ENCODE data around the gene DNAH7. TPM values are rescaled to one million over a fixed set of nuclear protein-coding genes. Genes with fewer than 3 reads are reported as not detected.

DNAH7 gene
- total and polyA plus RNA-seq, 10 donors = 0.06 to 1.9 (median 0.33) TPM

DNA sequence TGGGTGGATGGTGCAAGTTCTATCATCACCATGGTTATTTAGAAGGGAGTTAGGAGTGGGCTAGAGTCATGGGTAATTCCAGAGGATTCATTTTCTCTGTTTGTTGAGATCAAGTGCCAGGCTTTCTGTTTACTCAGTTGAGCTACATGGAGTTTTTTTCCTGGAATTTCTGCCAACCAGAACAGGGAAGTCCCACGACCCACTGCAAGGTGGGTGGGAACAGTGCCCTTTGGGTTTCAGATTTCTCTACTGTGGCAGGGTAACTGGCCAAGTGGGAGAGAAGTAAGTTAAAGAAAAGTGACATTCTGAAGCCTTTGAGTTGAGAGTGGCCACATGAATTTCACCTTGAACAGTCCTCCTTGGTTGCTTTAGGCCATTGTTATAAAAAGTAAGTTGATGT lies 272.8 kb downstream of the DNAH7 start:
- 67 to 82% (median 71%) methylated on average over 1 of the region's 1 CpG for WGBS, 5 donors
- no peaks in the 10 kb centered on the region for H3K4me1 ChIP-seq
- TF ChIP-seq, protein P1, sequence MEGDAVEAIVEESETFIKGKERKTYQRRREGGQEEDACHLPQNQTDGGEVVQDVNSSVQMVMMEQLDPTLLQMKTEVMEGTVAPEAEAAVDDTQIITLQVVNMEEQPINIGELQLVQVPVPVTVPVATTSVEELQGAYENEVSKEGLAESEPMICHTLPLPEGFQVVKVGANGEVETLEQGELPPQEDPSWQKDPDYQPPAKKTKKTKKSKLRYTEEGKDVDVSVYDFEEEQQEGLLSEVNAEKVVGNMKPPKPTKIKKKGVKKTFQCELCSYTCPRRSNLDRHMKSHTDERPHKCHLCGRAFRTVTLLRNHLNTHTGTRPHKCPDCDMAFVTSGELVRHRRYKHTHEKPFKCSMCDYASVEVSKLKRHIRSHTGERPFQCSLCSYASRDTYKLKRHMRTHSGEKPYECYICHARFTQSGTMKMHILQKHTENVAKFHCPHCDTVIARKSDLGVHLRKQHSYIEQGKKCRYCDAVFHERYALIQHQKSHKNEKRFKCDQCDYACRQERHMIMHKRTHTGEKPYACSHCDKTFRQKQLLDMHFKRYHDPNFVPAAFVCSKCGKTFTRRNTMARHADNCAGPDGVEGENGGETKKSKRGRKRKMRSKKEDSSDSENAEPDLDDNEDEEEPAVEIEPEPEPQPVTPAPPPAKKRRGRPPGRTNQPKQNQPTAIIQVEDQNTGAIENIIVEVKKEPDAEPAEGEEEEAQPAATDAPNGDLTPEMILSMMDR (IDR thresholded peaks at IDR 0.05 in 8 of 11, conservative IDR thresholded peaks at IDR 0.05 in 3 of 11) = no peak
- TF ChIP-seq POLR2A (IDR thresholded peaks at IDR 0.05) (no peak), POLR2AphosphoS5 (IDR thresholded peaks at IDR 0.05) (no peak)
- no peak for DNase-seq
- no peak overlapping the region for H3K27ac ChIP-seq
- no peaks in the 10 kb centered on the region for H3K27me3 ChIP-seq (replicated peaks in 1 of 7)
- intact Hi-C loops (cut with DNase I; ENCODE audit: low total_unique reads) = no loop called here
- no peaks in the 10 kb centered on the region for H3K36me3 ChIP-seq
- no peak overlapping the region for H3K4me3 ChIP-seq
- peaks cover 0 to 8% (median 2%) of the 10 kb centered on the region in 8 donors for H3K9me3 ChIP-seq

- intact Hi-C loops (cut with DNase I; ENCODE audit: low total_unique reads) = no loop called here
- Histone ChIP-seq H3K36me3 (no peaks in the 10 kb centered on the region), H3K27ac (no peak overlapping the region), H3K9me3 (peaks cover 0 to 25% (median 13%) of the 10 kb centered on the region in 8 donors), H3K4me1 (no peaks in the 10 kb centered on the region), H3K27me3 (replicated peaks in 1 of 7) (no peaks in the 10 kb centered on the region), H3K4me3 (no peak overlapping the region)
- no peak for DNase-seq
- WGBS, 5 donors = 77 to 90% (median 83%) methylated on average over 2 of the region's 2 CpGs
- TF ChIP-seq POLR2A (IDR thresholded peaks at IDR 0.05) (no peak), POLR2AphosphoS5 (IDR thresholded peaks at IDR 0.05) (no peak)
- TF ChIP-seq, protein P1 (IDR thresholded peaks at IDR 0.05 in 8 of 11, conservative IDR thresholded peaks at IDR 0.05 in 3 of 11) = no peak
Measured at GRCh38 chr2:195793881-195794280, 274.8 kb downstream of the DNAH7 start.

DNA sequence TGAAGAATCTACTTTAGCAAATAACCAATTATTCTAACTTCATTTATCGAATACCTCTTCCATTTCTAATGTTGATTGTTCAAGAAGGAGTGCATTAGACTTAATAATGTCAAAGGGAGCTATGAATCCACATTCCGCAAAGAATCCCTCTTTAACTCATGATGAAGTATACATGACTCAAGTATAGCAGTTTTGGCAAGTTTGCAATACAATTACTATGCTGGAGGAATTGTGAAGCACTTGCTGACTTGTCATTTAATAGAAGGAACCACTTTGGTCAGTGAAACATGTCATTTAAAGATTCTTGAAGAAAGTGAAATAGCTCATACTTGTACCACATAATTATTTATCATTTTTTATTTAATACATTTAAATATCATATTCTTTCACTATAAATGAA lies 286.5 kb downstream of the DNAH7 start:
- Histone ChIP-seq H3K9me3 (no peaks in the 10 kb centered on the region), H3K27me3 (replicated peaks in 1 of 7) (no peaks in the 10 kb centered on the region), H3K4me3 (no peak overlapping the region), H3K27ac (no peak overlapping the region), H3K4me1 (no peaks in the 10 kb centered on the region), H3K36me3 (no peaks in the 10 kb centered on the region)
- intact Hi-C loops (cut with DNase I; ENCODE audit: low total_unique reads) = no loop called here
- no peak for DNase-seq
- 84 to 94% (median 88%) methylated on average over 2 of the region's 2 CpGs for WGBS, 5 donors
- TF ChIP-seq, protein P1 (IDR thresholded peaks at IDR 0.05 in 8 of 11, conservative IDR thresholded peaks at IDR 0.05 in 3 of 11) = no peak
- TF ChIP-seq POLR2A (IDR thresholded peaks at IDR 0.05) (no peak), POLR2AphosphoS5 (IDR thresholded peaks at IDR 0.05) (no peak)

GRCh38 chr2:195779491-195779890 lies 289.1 kb downstream of the DNAH7 start:
- Histone ChIP-seq H3K27me3 (replicated peaks in 1 of 7) (no peaks in the 10 kb centered on the region), H3K36me3 (no peaks in the 10 kb centered on the region), H3K9me3 (no peaks in the 10 kb centered on the region), H3K27ac (no peak overlapping the region), H3K4me3 (no peak overlapping the region), H3K4me1 (no peaks in the 10 kb centered on the region)
- no peak for DNase-seq
- 58 to 80% (median 68%) methylated on average over 2 of the region's 2 CpGs for whole genome bisulfite sequencing, 5 donors
- no peak for TF ChIP-seq POLR2A (IDR thresholded peaks at IDR 0.05)
- intact Hi-C loops (cut with DNase I; ENCODE audit: low total_unique reads) = no loop called here

DNA sequence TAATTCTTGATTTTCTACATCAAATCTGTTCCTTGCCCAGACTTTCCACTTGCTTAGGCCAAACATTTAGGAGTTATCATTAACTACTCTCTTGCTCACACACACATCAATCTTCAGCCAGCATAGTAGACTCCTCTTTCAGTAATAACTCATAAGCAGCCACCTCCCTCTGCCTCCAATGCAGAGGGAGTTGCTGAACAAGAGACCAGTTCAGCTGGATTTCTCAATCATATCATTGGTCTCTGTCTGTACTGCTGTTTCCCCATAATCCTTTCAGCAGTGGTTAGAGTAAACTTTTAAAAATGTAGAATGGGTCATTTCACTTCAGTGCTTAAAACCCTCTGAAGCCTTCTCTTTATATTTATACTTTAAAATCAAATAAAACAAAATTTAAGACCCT lies 298.7 kb downstream of the DNAH7 start:
- Histone ChIP-seq H3K27me3 (replicated peaks in 1 of 7) (no peaks in the 10 kb centered on the region), H3K4me1 (no peaks in the 10 kb centered on the region), H3K9me3 (peaks cover 0 to 14% (median 9%) of the 10 kb centered on the region in 8 donors), H3K36me3 (no peaks in the 10 kb centered on the region), H3K27ac (no peak overlapping the region), H3K4me3 (no peak overlapping the region)
- no peak for DNase-seq
- intact Hi-C loops (cut with DNase I; ENCODE audit: low total_unique reads) = no loop called here
- TF ChIP-seq POLR2AphosphoS5 (IDR thresholded peaks at IDR 0.05) (no peak), POLR2A (IDR thresholded peaks at IDR 0.05) (no peak)
- TF ChIP-seq, protein P1 (IDR thresholded peaks at IDR 0.05 in 8 of 11, conservative IDR thresholded peaks at IDR 0.05 in 3 of 11) = no peak

Data from spleen (tissue), 11 donors.